ENCODE measurements around the gene KDM7A. TPM values are rescaled to one million over a fixed set of nuclear protein-coding genes. Genes with fewer than 3 reads are reported as not detected.
A peak's percentile ranks its signal among the peaks of the same experiment; 100 is the strongest.

KDM7A gene
- total RNA-seq, 1 donor from 2014 or later: 4.9 TPM

GRCh38 chr7:140082770-140083169 is 94.0 kb downstream of the KDM7A start:
- peaks cover 10% of the 10 kb centered on the region for H3K4me1 Mint-ChIP-seq
- peaks cover 2% of the 10 kb centered on the region for H3K27me3 Mint-ChIP-seq (ENCODE audit: low read depth)
- no peak overlapping the region for H3K4me3 Mint-ChIP-seq
- H3K9me3 Mint-ChIP-seq: no peaks in the 10 kb centered on the region
- DNase-seq (ENCODE audit: low read depth, low spot score): no peak
- no peak for TF ChIP-seq CTCF (conservative IDR thresholded peaks at IDR 0.05)
- no peaks in the 10 kb centered on the region for H3K36me3 Mint-ChIP-seq (ENCODE audit: low read depth)
- H3K27ac Mint-ChIP-seq (ENCODE audit: unreplicated experiment): no peak overlapping the region

- no peak overlapping the region for H3K4me3 Mint-ChIP-seq
- H3K4me1 Mint-ChIP-seq: peaks cover 10% of the 10 kb centered on the region
- no peak for DNase-seq (ENCODE audit: low read depth, low spot score)
- no peaks in the 10 kb centered on the region for H3K36me3 Mint-ChIP-seq (ENCODE audit: low read depth)
- no peak overlapping the region for H3K27ac Mint-ChIP-seq (ENCODE audit: unreplicated experiment)
- no peaks in the 10 kb centered on the region for H3K9me3 Mint-ChIP-seq
- TF ChIP-seq CTCF (conservative IDR thresholded peaks at IDR 0.05): no peak
- H3K27me3 Mint-ChIP-seq (ENCODE audit: low read depth): peaks cover 2% of the 10 kb centered on the region
These were observed 94.9 kb downstream of the KDM7A start for GRCh38 chr7:140081774-140082425.

- no peak for DNase-seq (ENCODE audit: low read depth, low spot score)
- H3K9me3 Mint-ChIP-seq: no peaks in the 10 kb centered on the region
- TF ChIP-seq CTCF (conservative IDR thresholded peaks at IDR 0.05): no peak
- no peaks in the 10 kb centered on the region for H3K36me3 Mint-ChIP-seq (ENCODE audit: low read depth)
- no peak overlapping the region for H3K27ac Mint-ChIP-seq (ENCODE audit: unreplicated experiment)
- no peak overlapping the region for H3K4me3 Mint-ChIP-seq
- peaks cover 10% of the 10 kb centered on the region for H3K4me1 Mint-ChIP-seq
- H3K27me3 Mint-ChIP-seq (ENCODE audit: low read depth): peaks cover 2% of the 10 kb centered on the region
These were observed 95.9 kb downstream of the KDM7A start for GRCh38 chr7:140080919-140081318.

- H3K27ac Mint-ChIP-seq (ENCODE audit: unreplicated experiment): no peak overlapping the region
- H3K4me1 Mint-ChIP-seq: peaks cover 4% of the 10 kb centered on the region
- peaks cover 4% of the 10 kb centered on the region for H3K9me3 Mint-ChIP-seq
- H3K27me3 Mint-ChIP-seq (ENCODE audit: low read depth): peaks cover 2% of the 10 kb centered on the region
- TF ChIP-seq CTCF (conservative IDR thresholded peaks at IDR 0.05): peak; percentile 49
- H3K4me3 Mint-ChIP-seq: no peak overlapping the region
- no peaks in the 10 kb centered on the region for H3K36me3 Mint-ChIP-seq (ENCODE audit: low read depth)
- DNase-seq (ENCODE audit: low read depth, low spot score): peak; percentile 26
These were observed 97.7 kb downstream of the KDM7A start for GRCh38 chr7:140079121-140079536.

- H3K27ac Mint-ChIP-seq (ENCODE audit: unreplicated experiment): no peak overlapping the region
- peaks cover 4% of the 10 kb centered on the region for H3K9me3 Mint-ChIP-seq
- DNase-seq (ENCODE audit: low read depth, low spot score): no peak
- no peak for TF ChIP-seq CTCF (conservative IDR thresholded peaks at IDR 0.05)
- H3K4me3 Mint-ChIP-seq: no peak overlapping the region
- H3K4me1 Mint-ChIP-seq: peaks cover 4% of the 10 kb centered on the region
- peaks cover 2% of the 10 kb centered on the region for H3K27me3 Mint-ChIP-seq (ENCODE audit: low read depth)
- H3K36me3 Mint-ChIP-seq (ENCODE audit: low read depth): no peaks in the 10 kb centered on the region
These were observed 98.4 kb downstream of the KDM7A start for GRCh38 chr7:140078392-140078791.
